Activated CD4-positive, CD25-positive, alpha-beta regulatory T cell treated with anti-CD3 and anti-CD28 coated beads, Interleukin-2, amount 50 U/mL, for 24 hours (primary cell): ENCODE data around the gene PDE4D.

ENCODE experiments used
- ATAC-seq, 2 donors: fragments of 150-1000 bp; cut with Tn5 transposase; one replicate each; pipeline ENCODE4 v1.10.0; 2021; ENCODE audit warnings: mild to moderate bottlenecking in 1 of 2, moderate library complexity in 1 of 2

The PDE4D gene

DNA sequence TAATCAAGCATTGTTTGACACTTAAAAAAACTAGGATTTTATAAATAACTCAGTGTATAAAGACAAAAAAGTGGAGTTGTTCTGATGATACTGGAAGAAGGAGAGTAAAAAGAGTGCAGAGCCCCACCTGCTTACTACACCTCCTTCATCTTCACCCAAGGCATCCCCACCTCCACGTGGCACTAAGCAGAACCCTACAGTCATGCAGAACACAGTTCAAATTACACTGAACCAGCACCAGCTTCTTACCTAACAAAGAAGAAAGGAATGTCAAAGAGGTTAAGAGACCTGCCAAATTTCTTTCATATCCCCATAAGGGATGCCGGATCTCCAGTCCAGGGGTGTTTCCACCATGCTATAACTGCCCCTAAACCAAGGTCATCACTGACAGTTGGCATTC lies 55.5 kb downstream of the PDE4D start:
- no peak for ATAC-seq

- no peak for ATAC-seq
Measured at GRCh38 chr5:59837071-59837470, 56.5 kb downstream of the PDE4D start.

DNA sequence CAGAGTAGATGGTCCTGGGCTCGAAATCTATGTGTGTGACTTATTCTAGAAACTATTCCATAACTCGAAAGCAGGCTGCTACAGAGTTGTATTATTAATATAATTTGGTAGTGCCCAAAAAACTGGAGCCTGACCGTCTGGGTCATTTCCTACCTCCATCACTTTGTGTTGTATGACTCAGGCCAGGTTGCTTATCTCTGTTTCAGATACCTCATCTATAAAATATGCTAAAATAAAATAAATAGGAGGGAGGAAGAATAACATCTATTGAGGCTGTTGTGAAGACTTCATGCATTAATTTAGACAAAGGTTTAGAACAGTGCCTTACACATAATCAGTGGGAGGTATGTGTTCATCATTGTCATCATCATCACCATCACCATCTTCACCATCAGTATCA lies 57.7 kb downstream of the PDE4D start:
- no peak for ATAC-seq

DNA sequence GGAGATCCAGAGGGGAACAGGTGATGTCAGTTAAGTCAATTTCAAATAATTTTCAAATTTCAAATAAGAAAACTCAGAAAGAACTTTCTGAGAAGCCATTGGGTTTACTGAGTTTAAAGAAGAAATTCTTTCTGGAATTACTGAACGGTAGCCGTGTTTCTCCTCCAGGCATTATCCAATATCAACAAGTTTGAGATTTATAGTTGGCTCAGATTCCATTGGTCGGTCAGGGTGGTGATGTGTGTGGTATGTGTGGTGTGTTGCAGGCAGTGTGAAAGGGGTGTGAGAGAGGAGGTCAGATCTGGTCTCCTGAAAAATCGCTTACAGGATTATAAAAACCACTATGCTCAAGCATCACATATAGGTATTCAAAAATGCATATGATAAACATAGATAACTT lies 60.1 kb downstream of the PDE4D start:
- ATAC-seq = no peak

GRCh38 chr5:59832577-59833301 lies 60.8 kb downstream of the PDE4D start:
- ATAC-seq = no peak

GRCh38 chr5:59831326-59832010 lies 62.1 kb downstream of the PDE4D start:
- no peak for ATAC-seq

DNA sequence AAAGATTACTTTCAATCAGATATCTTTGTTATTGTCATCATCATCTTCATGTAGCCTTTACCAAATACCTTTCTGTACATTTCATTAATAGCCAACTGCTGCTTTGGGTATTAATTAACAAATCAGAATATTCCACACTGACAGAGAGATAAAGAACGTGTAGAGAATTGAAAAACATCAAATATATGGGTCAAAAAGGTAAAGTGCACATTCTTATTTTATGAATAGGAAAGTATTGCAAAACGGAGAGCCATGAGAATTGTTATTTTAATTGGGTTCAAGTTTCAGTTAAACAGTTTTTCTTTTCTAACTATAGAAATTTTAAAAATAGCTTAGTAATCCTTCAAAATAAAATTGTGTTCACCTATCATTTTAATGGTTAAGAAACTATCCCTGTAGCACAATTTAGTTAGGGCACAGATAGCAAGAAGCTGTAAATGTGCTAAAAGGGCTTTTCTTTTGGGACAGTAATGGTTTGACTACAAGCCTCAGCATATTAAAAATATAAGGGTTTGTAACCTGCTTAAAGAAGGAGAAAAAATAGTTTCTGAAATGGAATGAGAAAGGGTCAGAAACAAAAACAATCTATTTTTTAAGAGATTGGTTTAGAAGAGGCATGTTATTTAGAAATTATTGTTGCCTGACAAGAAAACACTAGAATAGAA lies 62.9 kb downstream of the PDE4D start:
- ATAC-seq = no peak

DNA sequence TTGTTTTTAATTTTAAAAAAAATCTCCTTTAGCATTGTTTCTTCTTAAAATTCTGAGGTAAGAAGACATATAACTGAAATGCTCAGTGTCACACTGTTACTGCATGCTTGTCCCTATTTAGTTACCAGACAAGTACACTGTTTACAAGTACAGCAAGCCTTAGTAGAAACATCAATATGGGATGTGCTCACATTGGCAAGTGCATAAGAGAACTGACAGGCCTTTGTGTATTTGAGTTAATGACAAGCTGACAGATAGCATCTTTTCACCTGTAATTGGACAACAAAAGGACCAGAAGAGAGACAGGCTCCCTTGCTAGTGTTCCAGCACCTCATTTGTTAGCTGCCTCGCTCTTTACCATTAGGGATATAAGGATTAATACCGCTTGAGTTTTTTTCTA lies 63.6 kb downstream of the PDE4D start:
- ATAC-seq = no peak

- no peak for ATAC-seq
Measured at GRCh38 chr5:59829386-59829785, 64.1 kb downstream of the PDE4D start.

DNA sequence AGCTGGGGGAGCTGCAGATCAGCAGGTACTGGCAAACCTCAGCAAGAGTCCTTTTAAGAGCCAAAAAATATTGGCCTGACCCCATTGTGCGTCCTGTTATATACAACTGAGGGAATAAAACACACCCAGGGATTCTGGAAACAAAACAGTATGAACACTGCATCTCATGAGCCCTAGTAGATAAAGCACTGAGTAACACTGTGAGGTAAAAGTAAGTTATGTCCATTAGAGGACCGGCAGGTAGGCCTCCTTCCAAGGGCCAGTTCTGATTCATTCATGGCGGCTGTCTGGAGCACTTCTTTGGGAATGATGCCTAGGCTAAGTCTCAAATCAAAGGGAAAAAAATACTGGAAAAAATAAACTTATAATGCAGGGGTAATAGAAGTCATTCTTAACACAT lies 64.9 kb downstream of the PDE4D start:
- ATAC-seq = no peak

DNA sequence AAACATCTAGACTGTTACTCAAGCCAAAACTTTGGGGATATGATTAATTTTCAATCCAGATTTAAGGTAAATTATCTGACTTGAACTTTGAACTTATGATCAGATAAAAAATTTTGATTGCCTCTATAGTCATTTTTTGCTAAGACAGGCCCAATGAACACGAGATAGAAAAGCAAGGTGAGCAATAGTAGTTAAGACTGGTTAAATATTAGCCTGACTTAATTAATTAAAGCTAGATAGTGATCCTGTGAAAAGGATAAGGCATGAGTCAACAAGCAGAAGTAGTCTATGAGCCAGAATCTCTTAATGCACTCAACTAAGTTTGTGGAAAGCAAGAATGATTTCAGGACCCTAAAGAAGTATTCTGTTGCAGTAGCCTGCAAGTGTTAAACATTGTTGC lies 66.5 kb downstream of the PDE4D start:
- ATAC-seq = no peak

GRCh38 chr5:59823420-59823819 lies 70.1 kb downstream of the PDE4D start:
- ATAC-seq = no peak

- no peak for ATAC-seq
Measured at GRCh38 chr5:59819806-59820205, 73.7 kb downstream of the PDE4D start.

DNA sequence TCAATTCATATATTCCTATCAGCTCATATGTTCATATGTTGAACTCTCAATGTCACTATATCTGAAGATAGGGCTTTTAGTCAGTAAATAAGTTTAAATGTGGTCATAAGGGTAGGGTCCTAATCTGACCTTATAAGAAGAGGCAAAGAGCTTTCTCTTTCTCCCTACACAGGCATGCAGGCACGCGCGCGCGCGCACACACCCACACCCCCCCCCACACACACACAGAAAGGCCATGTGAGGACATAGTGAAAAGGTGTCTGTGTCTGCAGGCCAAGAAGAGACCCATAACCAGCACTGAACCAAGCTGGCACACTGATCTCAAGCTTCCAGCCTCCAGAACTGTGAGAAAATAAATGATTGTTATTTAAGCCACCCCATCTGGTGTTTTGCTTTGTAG lies 76.0 kb downstream of the PDE4D start:
- ATAC-seq = no peak

DNA sequence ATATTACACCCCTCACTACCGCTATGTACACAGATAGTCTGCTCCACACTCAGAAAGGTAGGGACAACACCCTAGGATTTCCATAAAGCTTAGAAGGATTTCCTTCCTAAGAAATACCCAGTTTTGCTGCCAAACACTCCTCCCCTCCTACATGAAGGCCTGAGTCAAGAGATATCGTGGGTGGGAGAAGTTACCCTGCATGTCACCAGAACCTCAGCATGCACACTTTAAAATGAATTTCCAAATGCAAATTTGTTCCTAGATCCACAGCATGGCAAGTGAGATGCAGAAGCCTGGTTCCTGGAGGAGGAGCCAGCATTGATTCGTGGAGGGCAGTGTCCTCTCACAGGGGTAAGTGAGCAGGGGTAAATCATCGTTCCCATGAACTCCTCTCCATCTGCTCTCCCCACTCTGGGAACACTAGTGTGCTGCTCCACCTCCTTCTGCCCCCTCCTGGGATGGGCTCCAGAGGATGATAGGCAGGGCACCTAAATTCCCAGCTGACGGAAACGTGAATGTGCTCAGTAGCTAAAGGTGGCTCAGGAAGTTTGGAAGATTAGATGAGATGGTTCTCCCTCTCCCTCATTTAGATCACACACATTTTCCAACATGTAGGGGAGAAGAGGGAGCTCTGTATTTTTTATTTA lies 76.7 kb downstream of the PDE4D start:
- ATAC-seq = no peak

- no peak for ATAC-seq
Measured at GRCh38 chr5:59814537-59814872, 79.0 kb downstream of the PDE4D start.

- ATAC-seq = no peak
Measured at GRCh38 chr5:59813761-59814536, 79.6 kb downstream of the PDE4D start.

GRCh38 chr5:59810041-59810440 lies 83.5 kb downstream of the PDE4D start:
- ATAC-seq = peak; percentile 38 to 60

DNA sequence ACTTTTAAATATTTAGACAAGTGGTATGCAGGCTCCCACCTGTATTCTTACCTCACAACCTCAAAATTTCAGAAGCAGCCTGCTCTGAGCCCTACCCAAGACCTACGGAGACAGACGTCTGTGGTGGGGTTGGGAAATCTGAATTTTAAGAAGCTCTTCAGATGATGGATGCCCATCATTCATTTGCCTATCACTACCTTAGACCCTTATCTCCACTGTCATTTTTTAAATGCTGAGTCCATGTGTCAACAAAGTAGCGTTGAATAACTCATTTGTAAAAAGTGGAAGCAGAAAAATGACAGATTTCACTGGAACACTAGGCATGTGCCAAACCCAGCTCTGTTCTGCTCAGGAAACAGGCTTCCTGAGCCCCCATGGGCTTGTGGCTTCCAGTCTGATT lies 85.7 kb downstream of the PDE4D start:
- ATAC-seq = no peak

DNA sequence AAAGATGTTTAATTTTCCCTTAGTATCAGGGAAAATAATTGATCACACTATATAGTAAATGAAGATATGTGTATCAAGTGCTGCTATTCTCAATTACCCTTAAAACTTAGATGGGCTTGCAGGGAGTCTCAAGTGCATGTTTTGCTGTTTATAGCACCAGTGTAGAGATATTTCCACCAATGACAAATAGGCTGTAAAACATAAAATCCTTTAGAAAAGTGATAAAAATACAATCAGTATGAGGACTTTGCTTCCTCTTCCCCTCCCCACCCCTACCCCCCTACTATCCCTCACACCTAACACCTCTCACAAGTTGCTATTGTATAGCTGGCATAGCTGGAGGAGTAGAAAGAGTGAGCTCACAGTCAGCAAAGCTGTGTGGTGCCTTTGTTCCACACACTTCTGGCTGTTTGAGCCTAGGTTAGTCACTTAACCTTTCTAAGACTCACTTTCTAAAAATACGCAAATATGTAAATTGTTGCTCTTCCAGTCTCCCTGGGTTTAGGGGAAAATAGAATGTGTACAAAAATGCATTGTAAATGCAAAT lies 93.1 kb downstream of the PDE4D start:
- ATAC-seq = no peak

DNA sequence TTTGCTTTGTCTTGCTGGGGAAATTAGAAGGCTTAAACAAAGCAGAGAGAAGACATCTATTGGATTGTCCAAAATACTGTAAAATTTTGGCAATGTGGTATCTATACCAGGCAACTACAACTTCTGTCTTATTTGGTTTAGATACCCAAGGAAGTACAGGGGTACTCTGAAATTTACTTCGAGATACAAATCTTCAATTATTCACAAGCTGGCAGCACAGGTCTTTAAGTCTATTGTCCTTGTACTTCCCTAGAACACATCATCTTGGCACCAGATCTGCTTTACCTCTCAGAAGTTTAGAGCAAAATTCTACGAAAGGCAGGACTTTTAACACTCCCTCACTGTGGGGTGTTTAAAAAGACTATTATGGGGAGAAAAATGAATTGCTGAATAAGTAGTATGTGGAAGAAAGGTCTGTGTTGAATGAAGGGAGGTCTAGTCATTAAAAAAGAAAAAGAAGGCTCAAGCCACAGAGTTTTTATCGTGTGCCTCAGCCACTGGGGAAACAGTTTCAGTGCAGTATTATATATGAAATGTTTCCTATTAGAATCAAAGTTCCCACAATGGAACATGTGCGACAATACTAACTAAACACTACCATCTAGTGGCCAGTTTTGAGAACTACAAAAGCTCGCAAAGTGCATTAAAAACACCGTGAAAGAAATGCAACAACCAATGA lies 93.7 kb downstream of the PDE4D start:
- ATAC-seq = peak; percentile 36 to 50
